DMS79 treated with DMSO at 0.1 percent for 48 hours (cell line): ENCODE measurements around the gene PLA2G2D.
"Not testable (repeated sequence)": the region's sequence is repeated elsewhere in the genome, so short reads cannot be mapped to it uniquely, and the experiment has no call there.

Experiments used
- DNase-seq: peaks from one replicate; lab custom pipeline; 2025; lab: John Stamatoyannopoulos, UW

Gene PLA2G2D

DNA sequence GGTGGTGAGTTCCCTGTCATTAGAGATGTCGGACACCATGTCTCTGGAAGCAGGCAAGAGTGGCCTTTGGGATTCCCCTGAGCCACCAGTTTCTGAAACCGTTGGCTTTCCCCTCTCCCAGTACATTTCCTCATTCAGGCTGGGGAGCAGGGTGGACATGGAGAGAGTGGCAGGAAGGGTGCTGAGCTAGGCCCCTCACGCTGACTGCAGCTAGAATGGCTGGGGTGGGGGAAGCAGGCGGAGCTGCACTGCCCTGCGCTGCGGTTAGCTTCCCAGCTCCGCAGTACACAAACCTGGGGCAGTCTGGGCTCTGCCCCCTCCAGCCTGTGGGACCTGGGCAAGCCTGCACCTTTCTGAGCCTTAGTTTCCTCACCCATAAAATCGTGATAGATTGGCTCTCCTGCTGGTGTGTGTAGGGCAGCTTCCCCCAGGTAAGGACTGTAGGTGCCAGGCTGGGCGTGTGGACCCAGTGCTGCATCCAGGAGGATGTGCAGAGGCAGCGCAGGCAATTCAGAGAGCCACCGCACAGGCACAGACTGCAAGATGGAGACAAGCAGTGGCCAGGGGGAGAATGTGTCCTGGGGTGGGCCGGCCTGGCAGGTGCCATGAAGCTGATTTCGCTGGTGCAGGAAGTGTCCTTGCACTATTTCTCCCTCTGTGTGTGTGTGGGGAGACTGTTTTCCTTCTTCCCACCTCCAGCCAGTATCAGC, 22.8 kb upstream of the PLA2G2D start:
- no peak for DNase-seq

DNA sequence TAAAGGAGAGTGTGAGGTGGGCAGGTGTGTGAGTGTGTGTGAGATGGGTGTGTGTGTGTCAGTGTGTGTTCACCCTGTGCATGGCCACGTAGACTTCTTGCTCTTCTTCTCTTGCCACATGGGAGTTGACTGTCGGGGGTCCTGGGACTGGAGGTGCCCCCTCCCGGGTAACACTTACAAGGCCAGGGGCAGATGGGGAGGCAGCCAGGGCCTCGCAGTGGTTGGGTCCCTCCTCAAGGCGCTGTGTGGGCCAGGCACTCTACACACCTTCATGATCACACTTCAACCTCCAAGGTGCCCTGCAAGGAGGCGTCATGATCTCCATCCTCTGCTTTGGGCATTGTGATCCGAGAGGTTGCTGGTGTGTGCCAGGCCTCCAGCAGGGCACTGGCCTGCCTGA, 22.1 kb upstream of the PLA2G2D start:
- DNase-seq, result no peak

DNA sequence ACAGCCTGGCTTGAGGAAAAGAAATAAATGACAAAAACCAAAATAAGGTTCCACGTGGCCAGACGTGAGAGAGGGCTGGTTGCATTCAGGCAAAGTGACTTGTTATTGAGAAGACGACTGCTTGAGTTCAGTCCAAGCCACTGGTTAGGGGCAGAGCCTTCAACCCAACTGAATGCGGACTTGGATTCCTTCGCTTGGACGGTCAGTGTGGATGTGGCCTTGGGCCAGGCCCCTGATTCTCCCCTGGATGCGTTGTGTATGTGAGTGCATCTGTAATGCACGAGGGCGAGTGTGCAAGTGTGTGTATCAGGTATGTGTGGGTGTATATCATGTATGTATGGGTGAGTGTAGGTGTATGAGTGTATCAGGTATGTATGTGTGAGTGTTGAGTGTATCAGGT, 21.7 kb upstream of the PLA2G2D start:
- DNase-seq, result no peak

DNA sequence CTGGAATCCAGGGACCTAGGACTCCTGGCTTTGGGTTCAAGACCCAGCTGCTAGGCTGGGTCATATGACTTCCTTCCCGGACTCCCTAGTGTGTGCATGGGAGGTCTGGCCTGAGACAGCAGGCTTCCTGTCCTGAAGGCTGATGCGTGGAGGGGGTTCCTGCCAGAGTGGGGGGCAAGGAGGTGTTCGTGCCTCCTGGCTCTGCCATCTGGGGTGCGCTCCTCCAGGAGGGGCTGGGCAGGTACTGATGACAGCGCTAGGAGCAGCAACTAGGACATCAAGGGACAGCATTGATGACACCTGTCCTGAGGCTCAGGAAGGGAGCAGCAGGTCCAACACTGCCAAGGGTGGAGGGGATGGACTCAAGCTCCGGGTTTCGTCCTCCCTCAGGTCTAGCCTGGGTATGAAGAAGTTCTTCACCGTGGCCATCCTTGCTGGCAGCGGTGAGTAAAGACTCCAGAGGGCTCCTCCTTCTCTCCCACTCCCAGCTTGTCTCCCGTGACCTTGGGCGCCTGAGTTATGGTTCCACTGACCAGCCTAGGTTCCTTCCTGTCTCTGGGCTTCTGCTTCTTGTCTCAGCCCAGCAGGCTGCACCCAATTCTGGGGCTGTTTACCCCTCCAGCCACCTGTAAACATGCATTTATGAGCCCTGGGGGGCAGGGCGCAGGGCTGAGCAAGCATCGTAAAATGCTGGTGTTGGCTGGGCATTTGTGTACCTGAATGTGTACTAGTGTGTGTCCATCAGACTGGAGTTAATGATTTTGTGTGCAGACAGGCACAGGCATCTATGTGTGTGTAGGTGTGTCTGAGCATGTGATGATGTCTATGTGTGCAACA, 20.7 kb upstream of the PLA2G2D start:
- no peak for DNase-seq

DNA sequence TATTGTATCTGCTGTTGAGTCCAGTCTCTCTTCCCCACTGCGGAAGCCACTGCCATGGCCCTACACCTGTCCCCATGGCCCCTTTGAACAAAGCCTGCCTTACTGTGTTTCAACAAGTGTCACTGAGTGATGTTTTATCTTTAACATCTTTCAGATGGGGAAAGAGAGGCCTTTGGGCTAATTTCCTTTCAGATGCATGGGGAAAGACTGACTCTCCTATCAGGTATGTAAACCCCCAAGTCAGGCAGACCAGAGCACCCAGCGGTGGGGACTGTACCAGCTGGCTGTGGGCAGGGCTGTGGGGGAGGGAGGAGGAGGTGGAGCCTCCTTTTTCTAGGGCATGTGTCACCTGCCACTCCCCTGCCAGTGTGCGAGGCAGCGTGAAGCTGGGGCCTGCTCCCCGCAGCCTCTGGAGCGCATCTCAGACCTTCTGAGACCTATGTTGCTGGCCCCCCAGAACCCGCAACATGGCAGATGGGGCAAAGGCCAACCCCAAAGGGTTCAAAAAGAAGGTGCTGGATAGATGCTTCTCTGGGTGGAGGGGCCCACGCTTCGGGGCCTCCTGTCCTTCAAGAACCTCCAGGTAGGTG, 19.7 kb upstream of the PLA2G2D start, which contains the start of gene PLA2G2F:
TSS of gene PLA2G2F (plus strand) at position 363 of the 590 bp plus-strand sequence. CDS start at position 468, 105 bp downstream.
- DNase-seq, result no peak

DNA sequence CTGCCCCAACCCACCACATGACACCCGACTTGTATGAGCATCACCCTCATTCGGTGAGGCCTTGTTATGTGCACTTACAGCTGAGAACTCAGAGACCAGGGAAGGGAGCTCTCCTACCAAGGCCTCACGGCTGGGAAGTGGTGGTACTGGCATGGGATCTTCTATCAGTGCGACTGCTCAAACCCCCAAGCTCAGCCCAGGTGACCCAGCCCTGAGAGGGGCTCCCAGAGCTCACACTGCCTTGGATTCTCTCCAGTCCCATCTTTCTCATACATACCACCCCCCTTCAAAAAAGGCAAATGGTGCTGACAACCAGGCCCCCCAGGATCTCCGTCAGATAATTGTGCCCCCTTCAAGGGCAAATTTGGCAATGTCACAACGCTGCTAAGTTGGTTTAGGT, 19.0 kb upstream of the PLA2G2D start:
- DNase-seq, result no peak

DNA sequence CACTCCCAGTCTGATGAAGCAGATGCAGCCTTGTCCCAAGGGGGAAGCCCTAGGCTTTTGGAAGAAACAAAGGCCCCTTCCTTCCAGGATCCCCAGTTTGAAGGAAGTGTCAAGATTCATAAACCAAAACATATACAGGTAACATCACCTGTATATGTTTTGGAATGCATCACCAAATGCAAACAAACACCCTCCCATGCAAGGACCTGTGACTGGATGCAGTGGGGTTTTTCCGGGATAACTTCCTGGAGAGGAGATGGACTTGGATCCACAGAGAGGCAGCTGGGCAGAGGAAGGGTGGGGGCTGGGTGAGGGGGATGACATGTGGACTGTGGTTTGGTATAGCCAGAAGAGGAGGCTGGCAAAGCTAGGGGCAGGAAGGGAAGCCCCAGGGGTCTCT, 18.3 kb upstream of the PLA2G2D start:
- no peak for DNase-seq

DNA sequence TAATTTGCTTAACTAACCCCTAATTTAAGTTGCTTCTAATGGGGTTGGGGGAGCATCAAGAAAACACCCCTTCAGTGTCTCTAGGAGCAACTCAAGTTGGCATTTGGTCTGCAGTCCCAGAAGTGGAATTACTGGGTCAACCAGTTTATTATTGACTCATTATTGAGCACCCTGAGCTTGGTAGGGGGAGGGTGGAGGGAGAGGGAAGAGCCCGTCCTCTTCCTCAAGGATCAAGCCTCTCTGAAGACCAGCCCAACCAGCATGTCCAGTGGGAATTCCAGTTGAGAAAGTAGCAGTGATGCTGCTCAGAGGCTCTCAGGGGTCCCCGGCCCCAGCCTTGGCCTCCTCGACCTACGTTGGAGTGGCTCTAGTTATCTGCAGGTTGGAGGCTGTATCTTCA, 17.7 kb upstream of the PLA2G2D start:
- no peak for DNase-seq

DNA sequence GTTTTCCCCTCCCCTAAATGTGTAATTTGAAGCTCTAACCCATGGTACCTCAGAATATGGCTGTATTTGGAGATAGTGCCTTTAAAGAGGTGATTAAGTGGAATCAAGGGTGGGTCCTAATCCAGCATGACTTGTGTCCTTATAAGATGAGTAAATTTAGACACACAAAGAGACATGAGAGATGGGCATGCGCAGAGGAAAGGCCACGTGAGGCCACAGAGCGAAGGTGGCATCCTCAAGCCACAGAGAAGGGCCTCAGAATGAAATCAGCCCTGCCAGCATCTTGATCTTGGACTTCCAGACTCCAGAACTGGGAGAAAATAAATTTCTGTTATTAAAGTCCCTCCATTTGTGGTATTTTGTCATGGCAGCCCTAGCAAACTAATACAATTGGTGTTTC, 16.9 kb upstream of the PLA2G2D start:
- no peak for DNase-seq

DNA sequence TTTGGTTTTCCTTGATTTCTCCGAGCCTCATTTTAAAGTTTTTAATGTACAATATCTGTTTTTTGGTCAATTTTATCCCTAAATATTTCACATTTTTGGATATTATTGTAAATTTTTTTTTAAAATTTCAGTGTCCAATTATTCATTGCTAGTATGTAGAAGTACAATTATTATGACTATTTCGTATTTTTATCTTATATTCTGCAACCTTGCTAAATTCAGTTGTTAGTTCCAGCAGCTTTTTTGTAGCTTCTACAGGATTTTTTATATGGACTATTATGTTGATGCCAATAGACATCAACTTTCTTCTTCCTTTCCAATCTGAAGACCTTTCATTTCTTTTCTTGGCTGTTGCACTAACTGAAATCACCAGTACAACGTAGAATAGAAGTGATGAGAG, 15.7 kb upstream of the PLA2G2D start:
- DNase-seq, result no peak

DNA sequence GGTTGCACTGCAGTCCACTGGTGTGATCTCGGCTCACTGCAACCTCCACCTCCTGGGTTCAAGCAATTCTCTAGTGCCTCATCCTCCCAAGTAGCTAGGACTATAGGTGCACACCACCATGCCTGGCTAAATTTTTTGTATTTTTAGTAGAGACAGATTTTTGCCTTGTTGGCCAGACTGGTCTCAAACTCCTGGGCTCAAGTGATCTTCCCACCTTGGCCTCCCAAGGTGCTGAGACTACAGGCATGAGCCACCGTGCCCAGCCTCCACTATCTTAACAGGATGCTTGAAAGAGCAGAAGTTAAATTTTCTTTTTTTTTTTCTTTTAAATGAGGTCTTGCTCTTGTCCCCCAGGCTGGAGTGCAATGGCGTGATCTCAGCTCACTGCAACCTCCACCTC, 11.2 kb upstream of the PLA2G2D start:
- DNase-seq, result not testable (repeated sequence)

DNA sequence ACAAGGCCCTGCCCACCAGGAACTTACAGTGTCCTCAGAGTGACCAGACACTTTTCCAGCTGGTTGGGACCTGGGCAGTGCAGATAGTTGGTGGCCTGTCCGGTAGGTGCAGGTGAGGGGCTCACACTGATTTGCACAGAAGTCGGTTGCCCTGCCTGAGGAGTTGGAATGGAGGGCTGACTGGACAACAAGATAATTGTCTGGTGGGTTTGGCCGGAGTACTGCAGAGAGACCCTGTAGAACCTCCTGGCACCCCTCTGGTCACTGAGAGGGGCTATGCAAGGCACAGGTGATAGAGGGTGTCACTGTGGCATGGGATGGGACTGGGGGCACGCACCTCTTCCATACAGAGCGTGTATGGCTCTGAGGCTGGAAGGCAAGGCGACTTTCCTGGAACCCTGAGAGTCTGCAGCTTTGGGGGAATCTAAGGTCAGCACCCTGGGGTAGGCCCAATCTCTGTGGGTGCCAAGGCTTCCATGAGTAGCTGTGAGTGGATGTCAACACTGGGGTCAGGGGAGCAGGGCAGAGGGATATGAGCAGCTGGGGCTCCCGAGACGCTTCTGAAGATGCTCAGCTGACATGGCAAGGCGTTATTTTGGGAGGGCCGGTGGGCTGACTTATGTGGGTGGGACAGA, 7.6 kb upstream of the PLA2G2D start:
- no peak for DNase-seq

DNA sequence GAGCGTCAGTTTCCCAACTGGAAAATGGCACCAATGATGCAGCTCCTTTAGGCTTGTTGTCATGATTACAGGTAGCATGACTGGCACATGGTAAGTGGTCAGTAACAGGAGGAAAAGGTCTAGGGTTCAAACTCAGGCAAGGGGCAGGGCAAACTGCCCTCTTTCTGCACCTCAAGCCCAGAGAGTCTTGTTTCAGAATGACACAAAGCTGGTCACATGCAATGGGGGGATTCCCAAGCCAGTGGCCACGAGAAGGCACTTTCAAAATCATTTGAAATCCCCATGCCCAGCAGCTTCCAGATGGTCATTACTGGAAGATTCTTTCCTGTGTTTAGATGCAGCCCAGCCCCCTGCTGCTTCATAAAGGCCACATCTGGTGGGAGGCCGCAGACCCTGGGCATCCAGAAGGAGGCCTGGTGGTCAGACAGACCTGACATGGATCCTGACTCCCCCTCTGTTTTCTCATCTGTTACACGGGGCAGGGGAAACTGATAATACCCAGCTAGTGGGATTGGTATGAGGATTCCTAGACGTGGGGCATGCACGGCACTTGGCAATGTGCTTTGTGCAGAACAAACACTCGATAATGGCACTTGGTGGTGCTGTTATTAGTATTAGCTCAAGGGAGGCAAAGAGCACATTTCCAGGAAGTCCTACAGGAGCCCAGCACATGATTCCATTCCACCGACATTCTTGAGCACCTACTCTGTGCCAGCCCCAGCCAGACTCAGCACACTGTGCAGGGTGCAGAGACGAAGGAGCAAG, 6.9 kb upstream of the PLA2G2D start:
- DNase-seq, result no peak

DNA sequence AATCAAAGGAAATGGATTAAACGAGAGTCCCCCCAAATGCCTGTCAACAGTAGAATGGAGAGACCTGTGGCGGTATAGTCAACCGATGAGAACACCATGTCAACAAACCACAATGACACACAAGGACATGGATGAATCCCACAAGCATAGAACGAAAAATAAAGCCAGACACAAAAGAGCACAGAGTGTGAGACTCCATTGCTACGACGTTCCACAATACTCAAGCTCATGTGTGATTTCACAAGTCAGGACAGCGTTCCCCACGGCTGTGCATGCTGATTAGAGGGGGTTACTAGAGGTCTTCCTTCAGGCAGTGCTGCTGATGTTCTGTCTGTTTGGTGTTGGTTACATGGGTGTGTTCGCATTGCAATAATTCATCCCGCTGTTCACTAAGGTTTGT, 5.8 kb upstream of the PLA2G2D start:
- DNase-seq, result no peak

DNA sequence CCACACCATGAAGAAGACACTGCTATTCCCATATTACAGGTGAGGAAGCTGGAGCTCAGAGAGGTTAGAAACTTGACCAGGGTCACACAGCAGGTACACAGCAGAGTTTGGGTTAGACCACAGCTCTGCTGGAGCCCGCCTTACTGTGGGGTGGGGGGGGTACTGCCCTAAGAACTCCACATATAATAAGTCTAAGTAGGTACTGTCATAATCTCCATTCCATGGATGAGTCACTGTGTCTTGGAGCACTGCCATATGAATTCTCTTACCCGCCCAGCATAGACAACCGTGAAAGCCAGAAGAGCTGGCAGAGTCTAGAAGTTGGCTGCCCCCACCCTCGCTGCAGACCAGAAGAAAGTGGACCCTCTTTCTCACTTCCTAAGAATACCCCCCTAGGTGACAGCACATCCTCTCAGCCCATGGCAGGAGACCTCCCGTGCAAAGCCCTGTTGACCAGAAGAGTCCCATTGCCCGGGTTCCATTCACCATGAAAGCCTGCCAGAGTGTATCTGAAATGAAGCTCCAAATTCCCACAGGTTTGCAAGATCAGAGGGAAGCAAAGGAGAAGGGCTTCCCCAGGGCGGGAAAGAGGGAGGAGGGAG, 5.2 kb upstream of the PLA2G2D start:
- no peak for DNase-seq

DNA sequence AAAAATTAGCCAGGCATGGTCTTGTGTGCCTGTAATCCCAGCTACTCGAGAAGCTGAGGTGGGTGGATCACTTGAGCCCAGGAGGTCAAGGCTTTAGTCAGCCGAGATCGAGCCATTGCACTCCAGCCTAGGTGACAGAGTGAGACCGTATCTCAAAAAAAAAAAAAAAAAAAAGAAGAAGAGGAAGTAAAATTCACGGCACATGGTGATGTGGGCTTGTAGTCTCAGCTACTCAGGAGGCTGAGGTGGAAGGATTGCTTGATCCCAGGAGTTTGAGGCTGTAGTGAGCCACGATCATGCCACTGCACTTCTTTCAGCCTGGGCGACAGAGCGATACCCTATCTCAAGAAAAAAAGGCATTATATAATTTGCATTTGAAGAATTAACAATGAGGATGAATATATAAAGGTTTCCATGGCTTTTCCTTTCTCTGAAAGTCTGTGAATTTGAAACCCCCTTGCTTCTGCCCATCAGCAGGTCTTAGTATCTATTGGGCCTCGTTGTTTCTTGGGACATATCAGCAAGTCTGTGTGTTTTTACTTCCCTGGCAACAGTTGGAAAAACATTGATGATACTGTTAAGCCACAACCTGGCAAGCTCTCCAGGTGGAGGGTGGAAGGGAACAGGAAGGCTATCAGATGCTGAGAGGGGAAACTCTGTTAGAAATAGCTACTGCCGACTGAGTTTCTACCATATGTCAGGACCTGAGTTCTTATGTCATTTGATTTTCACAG, 4.6 kb upstream of the PLA2G2D start:
- DNase-seq, result no peak

DNA sequence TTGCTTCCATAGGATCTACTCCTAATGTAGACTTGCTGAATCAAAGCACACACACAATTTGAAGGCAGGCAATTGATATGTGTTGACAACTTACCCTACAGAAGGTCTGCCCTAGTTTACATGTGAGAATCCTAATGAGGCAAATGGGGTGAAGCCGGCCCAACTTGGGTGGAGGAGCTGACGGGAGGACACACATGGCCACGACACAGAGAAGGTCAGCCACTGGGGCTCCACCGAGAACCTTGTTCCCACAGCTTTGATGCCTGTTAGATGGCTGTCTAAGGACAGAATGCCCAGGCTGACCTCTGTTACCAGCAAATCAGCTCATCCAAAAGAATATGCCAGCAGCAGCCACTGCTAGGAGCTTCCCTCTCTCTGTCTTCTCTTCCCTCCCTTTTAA, 1.5 kb upstream of the PLA2G2D start:
- DNase-seq, result no peak

DNA sequence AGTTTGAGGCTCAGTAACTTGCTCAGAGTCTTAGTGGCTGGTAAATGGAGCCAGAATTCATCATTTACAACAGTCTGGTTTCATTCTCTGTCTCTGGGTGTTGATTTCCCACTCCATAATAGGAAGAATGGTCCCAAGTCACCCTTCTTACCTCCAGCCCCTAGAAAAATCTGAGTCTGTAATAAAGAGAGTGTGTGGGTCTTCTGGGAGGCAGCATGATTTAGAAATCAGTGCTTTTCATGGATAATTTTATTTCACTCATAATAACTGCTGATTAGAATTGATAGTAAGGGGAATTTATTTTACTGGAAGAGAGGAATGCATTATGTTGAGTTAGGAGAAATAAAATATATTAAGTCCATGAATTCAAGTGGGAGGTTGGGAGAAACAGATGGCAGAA, 2.1 kb downstream of the PLA2G2D start:
- no peak for DNase-seq

DNA sequence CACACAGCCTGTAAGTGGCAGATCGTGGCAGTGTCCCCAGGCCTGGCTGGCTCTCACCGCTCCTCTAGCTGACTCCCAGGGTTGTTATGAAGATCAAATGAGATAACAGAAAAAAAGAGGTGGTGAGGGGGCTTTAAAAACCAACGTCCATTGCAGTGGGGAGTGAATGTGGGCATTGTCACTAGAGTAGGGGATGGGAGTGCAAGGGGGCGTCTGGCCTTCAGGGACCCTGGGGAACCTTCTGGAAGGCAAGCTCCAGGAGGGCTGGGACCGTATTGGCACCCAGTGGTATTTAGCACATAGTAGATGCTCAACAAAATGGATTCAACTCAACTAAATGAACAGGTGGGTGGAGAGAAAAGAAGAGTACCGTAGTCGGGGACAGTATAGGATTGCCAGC, 3.4 kb downstream of the PLA2G2D start:
- DNase-seq, result no peak

DNA sequence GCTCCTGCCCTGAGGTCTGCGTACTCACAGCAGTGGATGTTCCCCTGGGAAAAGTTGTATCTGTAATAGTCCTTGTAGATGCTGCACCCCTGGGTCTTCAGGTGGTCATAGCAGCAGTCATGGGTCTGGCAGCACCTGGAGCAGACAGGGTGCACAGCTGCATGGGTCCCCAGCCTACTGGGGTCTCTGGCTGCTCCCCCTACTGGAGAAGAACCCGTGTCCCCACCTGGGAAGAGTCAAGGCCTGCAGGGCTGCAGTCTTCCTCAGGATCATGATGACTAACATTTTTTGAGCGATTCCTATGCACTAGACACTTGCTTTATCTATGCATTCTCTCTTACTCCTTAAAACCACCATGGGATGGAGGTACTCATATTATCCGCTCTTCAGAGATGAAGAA, 3.9 kb downstream of the PLA2G2D start:
- no peak for DNase-seq
